ENCODE data around the gene RGP1. TPM values are rescaled to one million over a fixed set of nuclear protein-coding genes. Genes with fewer than 3 reads are reported as not detected.

Gene RGP1
- total RNA-seq, 1 donor from 2014 or later = 27.2 TPM

- H3K4me3 ChIP-seq (ENCODE audit: insufficient read depth, low read depth, low read length) = no peak overlapping the region
- H3K27me3 ChIP-seq (ENCODE audit: insufficient read depth, low read length) = no peaks in the 10 kb centered on the region
- no peaks in the 10 kb centered on the region for H3K79me2 ChIP-seq (ENCODE audit: insufficient read depth, low read length)
- no peaks in the 10 kb centered on the region for H3K27me3 Mint-ChIP-seq (ENCODE audit: low read depth, unreplicated experiment)
- peaks cover 10% of the 10 kb centered on the region for H3K4me1 Mint-ChIP-seq (ENCODE audit: low read depth, unreplicated experiment)
- H3K36me3 ChIP-seq (ENCODE audit: insufficient read depth, low read length) = no peaks in the 10 kb centered on the region
- H3K4me2 ChIP-seq (ENCODE audit: low read length) = peak overlapping the region; percentile 31
- no peak for FAIRE-seq
- no peaks in the 10 kb centered on the region for H4K20me1 ChIP-seq (ENCODE audit: insufficient read depth, low read length)
- H3K9me3 Mint-ChIP-seq (ENCODE audit: unreplicated experiment) = no peaks in the 10 kb centered on the region
- H3K4me3 Mint-ChIP-seq (ENCODE audit: unreplicated experiment) = no peak overlapping the region
- H3K27ac Mint-ChIP-seq (ENCODE audit: unreplicated experiment) = no peak overlapping the region
- H3K9ac ChIP-seq (ENCODE audit: low read length) = no peak overlapping the region
- TF ChIP-seq CTCF (IDR thresholded peaks at IDR 0.05; ENCODE audit: insufficient read depth, low read depth, low read length) (no peak), EZH2 (IDR thresholded peaks at IDR 0.05; ENCODE audit: insufficient read depth, low read length) (no peak)
- H2AFZ ChIP-seq (ENCODE audit: low read depth, low read length) = no peak overlapping the region
- DNase-seq (ENCODE audit: low read depth) = peak; percentile 65
- H3K36me3 Mint-ChIP-seq (ENCODE audit: low read depth, unreplicated experiment) = peaks cover 1% of the 10 kb centered on the region
- peaks cover 25% of the 10 kb centered on the region for H3K4me1 ChIP-seq (ENCODE audit: insufficient read depth, low read length)
- H3K9me3 ChIP-seq (ENCODE audit: insufficient read depth, low read depth, low read length) = no peaks in the 10 kb centered on the region
- H3K27ac ChIP-seq (ENCODE audit: low read depth, low read length) = no peak overlapping the region
These were observed 11.6 kb downstream of the RGP1 start for GRCh38 chr9:35760651-35761050.

- FAIRE-seq = no peak
- Histone ChIP-seq H3K27ac (ENCODE audit: low read depth, low read length) (no peak overlapping the region), H3K79me2 (ENCODE audit: insufficient read depth, low read length) (no peaks in the 10 kb centered on the region), H3K9ac (ENCODE audit: low read length) (no peak overlapping the region), H3K36me3 (ENCODE audit: insufficient read depth, low read length) (no peaks in the 10 kb centered on the region), H3K9me3 (ENCODE audit: insufficient read depth, low read depth, low read length) (no peaks in the 10 kb centered on the region), H3K4me1 (ENCODE audit: insufficient read depth, low read length) (peaks cover 8% of the 10 kb centered on the region), H3K27me3 (ENCODE audit: insufficient read depth, low read length) (no peaks in the 10 kb centered on the region), H4K20me1 (ENCODE audit: insufficient read depth, low read length) (no peaks in the 10 kb centered on the region), H3K4me3 (ENCODE audit: insufficient read depth, low read depth, low read length) (no peak overlapping the region), H3K4me2 (ENCODE audit: low read length) (no peak overlapping the region), H2AFZ (ENCODE audit: low read depth, low read length) (no peak overlapping the region)
- DNase-seq (ENCODE audit: low read depth) = no peak
- Mint-ChIP-seq H3K4me1 (ENCODE audit: low read depth, unreplicated experiment) (peaks cover 8% of the 10 kb centered on the region), H3K4me3 (ENCODE audit: unreplicated experiment) (no peak overlapping the region), H3K9me3 (ENCODE audit: unreplicated experiment) (no peaks in the 10 kb centered on the region), H3K27ac (ENCODE audit: unreplicated experiment) (no peak overlapping the region), H3K27me3 (ENCODE audit: low read depth, unreplicated experiment) (no peaks in the 10 kb centered on the region), H3K36me3 (ENCODE audit: low read depth, unreplicated experiment) (no peaks in the 10 kb centered on the region)
- TF ChIP-seq EZH2 (IDR thresholded peaks at IDR 0.05; ENCODE audit: insufficient read depth, low read length) = no peak
- no peak for TF ChIP-seq CTCF (IDR thresholded peaks at IDR 0.05; ENCODE audit: insufficient read depth, low read depth, low read length)
These were observed 14.1 kb downstream of the RGP1 start for GRCh38 chr9:35763181-35763580.

GRCh38 chr9:35763803-35764202 lies 14.7 kb downstream of the RGP1 start:
- Histone ChIP-seq H3K36me3 (ENCODE audit: insufficient read depth, low read length) (no peaks in the 10 kb centered on the region), H3K4me1 (ENCODE audit: insufficient read depth, low read length) (peaks cover 8% of the 10 kb centered on the region), H2AFZ (ENCODE audit: low read depth, low read length) (no peak overlapping the region), H4K20me1 (ENCODE audit: insufficient read depth, low read length) (no peaks in the 10 kb centered on the region), H3K4me3 (ENCODE audit: insufficient read depth, low read depth, low read length) (no peak overlapping the region), H3K27me3 (ENCODE audit: insufficient read depth, low read length) (no peaks in the 10 kb centered on the region), H3K9me3 (ENCODE audit: insufficient read depth, low read depth, low read length) (no peaks in the 10 kb centered on the region), H3K4me2 (ENCODE audit: low read length) (no peak overlapping the region), H3K27ac (ENCODE audit: low read depth, low read length) (no peak overlapping the region), H3K9ac (ENCODE audit: low read length) (no peak overlapping the region), H3K79me2 (ENCODE audit: insufficient read depth, low read length) (no peaks in the 10 kb centered on the region)
- H3K36me3 Mint-ChIP-seq (ENCODE audit: low read depth, unreplicated experiment) = no peaks in the 10 kb centered on the region
- no peaks in the 10 kb centered on the region for H3K27me3 Mint-ChIP-seq (ENCODE audit: low read depth, unreplicated experiment)
- no peak for DNase-seq (ENCODE audit: low read depth)
- H3K27ac Mint-ChIP-seq (ENCODE audit: unreplicated experiment) = no peak overlapping the region
- no peaks in the 10 kb centered on the region for H3K9me3 Mint-ChIP-seq (ENCODE audit: unreplicated experiment)
- H3K4me1 Mint-ChIP-seq (ENCODE audit: low read depth, unreplicated experiment) = peaks cover 5% of the 10 kb centered on the region
- no peak overlapping the region for H3K4me3 Mint-ChIP-seq (ENCODE audit: unreplicated experiment)
- no peak for FAIRE-seq
- TF ChIP-seq EZH2 (IDR thresholded peaks at IDR 0.05; ENCODE audit: insufficient read depth, low read length) = no peak
- no peak for TF ChIP-seq CTCF (IDR thresholded peaks at IDR 0.05; ENCODE audit: insufficient read depth, low read depth, low read length)

All from astrocyte (in vitro differentiated cells and primary cell).